Trophoblast cell (in vitro differentiated cells and primary cell): ENCODE measurements around the gene DPP8.
A peak's percentile ranks its signal among the peaks of the same experiment; 100 is the strongest.

Source experiments
- DNase-seq, 2 donors: peaks; one replicate each; pipeline ENCODE4 v3.0.0-alpha.2; 2016
- H2AFZ ChIP-seq: 2 replicates; pipeline ENCODE4 v1.6.1; 2013; ENCODE audit warnings: low read length, moderate library complexity, mild to moderate bottlenecking; ENCODE audit not compliant: insufficient read depth, poor library complexity
- H2AK5ac ChIP-seq: 2 replicates; pipeline ENCODE4 v1.6.1; 2013; ENCODE audit warnings: mild to moderate bottlenecking, low read length
- H2BK120ac ChIP-seq: 2 replicates; pipeline ENCODE4 v1.6.1; 2013; ENCODE audit warnings: low read length, mild to moderate bottlenecking, moderate library complexity; ENCODE audit not compliant: insufficient read depth, poor library complexity
- H2BK12ac ChIP-seq: 2 replicates; pipeline ENCODE4 v1.6.1; 2013; ENCODE audit warnings: mild to moderate bottlenecking, low read length, moderate library complexity
- H2BK5ac ChIP-seq: 2 replicates; pipeline ENCODE4 v1.6.1; 2013; ENCODE audit warnings: low read length, low read depth, moderate library complexity, mild to moderate bottlenecking; ENCODE audit not compliant: poor library complexity
- H3K14ac ChIP-seq: 2 replicates; pipeline ENCODE4 v1.6.1; 2013; ENCODE audit warnings: mild to moderate bottlenecking, low read length
- H3K18ac ChIP-seq: 2 replicates; pipeline ENCODE4 v1.6.1; 2013; ENCODE audit warnings: mild to moderate bottlenecking, low read length
- H3K23ac ChIP-seq: 2 replicates; pipeline ENCODE4 v1.6.1; 2013; ENCODE audit warnings: low read length
- H3K27ac ChIP-seq: 2 replicates; pipeline ENCODE4 v1.5.1; 2013; ENCODE audit warnings: low read depth, mild to moderate bottlenecking, inconsistent platforms, low read length, moderate library complexity
- H3K27me3 ChIP-seq: 2 replicates; pipeline ENCODE4 v1.6.1; 2013; ENCODE audit warnings: inconsistent platforms, mild to moderate bottlenecking, low read length, moderate library complexity; ENCODE audit not compliant: insufficient read depth
- H3K36me3 ChIP-seq, 2 experiments: 1 replicate in 1 of 2; 2 replicates in 1 of 2; pipeline ENCODE4 v1.6.1; 2013; ENCODE audit warnings: low read length in 2 of 2, mild to moderate bottlenecking in 2 of 2, moderate library complexity in 1 of 2; ENCODE audit not compliant: insufficient read depth in 2 of 2, control insufficient read depth in 1 of 2
- H3K4ac ChIP-seq: 2 replicates; pipeline ENCODE4 v1.6.1; 2013; ENCODE audit warnings: low read depth, mild to moderate bottlenecking, low read length, moderate library complexity
- H3K4me1 ChIP-seq, 2 experiments: 1 replicate in 1 of 2; 2 replicates in 1 of 2; pipeline ENCODE4 v1.6.1; 2013; ENCODE audit warnings: low read length in 2 of 2, mild to moderate bottlenecking in 2 of 2, moderate library complexity in 1 of 2; ENCODE audit not compliant: insufficient read depth in 2 of 2, control insufficient read depth in 1 of 2
- H3K4me2 ChIP-seq: 2 replicates; pipeline ENCODE4 v1.6.1; 2013; ENCODE audit warnings: inconsistent platforms, mild to moderate bottlenecking, low read length, moderate library complexity
- H3K4me3 ChIP-seq: 2 replicates; pipeline ENCODE4 v1.5.1; 2013; ENCODE audit warnings: mild to moderate bottlenecking, low read depth, low read length, inconsistent platforms
- H3K79me1 ChIP-seq: one replicate; pipeline ENCODE4 v1.6.1; 2013; ENCODE audit warnings: low read length
- H3K79me2 ChIP-seq: 2 replicates; pipeline ENCODE4 v1.6.1; 2013; ENCODE audit warnings: low read length, mild to moderate bottlenecking; ENCODE audit not compliant: control insufficient read depth, insufficient read depth, poor library complexity
- H3K9ac ChIP-seq: 2 replicates; pipeline ENCODE4 v1.6.1; 2013; ENCODE audit warnings: mild to moderate bottlenecking, low read length
- H3K9me3 ChIP-seq: 2 replicates; pipeline ENCODE4 v1.6.1; 2013; ENCODE audit warnings: low read depth, mild to moderate bottlenecking, control low read depth, inconsistent platforms, low read length; ENCODE audit not compliant: insufficient read depth
- H4K12ac ChIP-seq: 2 replicates; pipeline ENCODE4 v1.6.1; 2013; ENCODE audit warnings: low read depth, mild to moderate bottlenecking, low read length, moderate library complexity
- H4K8ac ChIP-seq: 2 replicates; pipeline ENCODE4 v1.6.1; 2013; ENCODE audit warnings: low read depth, mild to moderate bottlenecking, low read length, moderate library complexity
- H4K91ac ChIP-seq: one replicate; pipeline ENCODE4 v1.6.1; 2013; ENCODE audit warnings: low read depth, mild to moderate bottlenecking, low read length, moderate library complexity
- WGBS: extraction: QIAGEN DNeasy Blood & Tissue Kit; methylation state at CpG from one replicate; pipeline ENCODE4 v1.1.7; 2013; ENCODE audit warnings: missing lambda C conversion rate; ENCODE audit not compliant: insufficient read length, insufficient coverage; ENCODE audit errors: extremely low coverage; 5-methylcytosine and 5-hydroxymethylcytosine counted together

Gene DPP8

DNA sequence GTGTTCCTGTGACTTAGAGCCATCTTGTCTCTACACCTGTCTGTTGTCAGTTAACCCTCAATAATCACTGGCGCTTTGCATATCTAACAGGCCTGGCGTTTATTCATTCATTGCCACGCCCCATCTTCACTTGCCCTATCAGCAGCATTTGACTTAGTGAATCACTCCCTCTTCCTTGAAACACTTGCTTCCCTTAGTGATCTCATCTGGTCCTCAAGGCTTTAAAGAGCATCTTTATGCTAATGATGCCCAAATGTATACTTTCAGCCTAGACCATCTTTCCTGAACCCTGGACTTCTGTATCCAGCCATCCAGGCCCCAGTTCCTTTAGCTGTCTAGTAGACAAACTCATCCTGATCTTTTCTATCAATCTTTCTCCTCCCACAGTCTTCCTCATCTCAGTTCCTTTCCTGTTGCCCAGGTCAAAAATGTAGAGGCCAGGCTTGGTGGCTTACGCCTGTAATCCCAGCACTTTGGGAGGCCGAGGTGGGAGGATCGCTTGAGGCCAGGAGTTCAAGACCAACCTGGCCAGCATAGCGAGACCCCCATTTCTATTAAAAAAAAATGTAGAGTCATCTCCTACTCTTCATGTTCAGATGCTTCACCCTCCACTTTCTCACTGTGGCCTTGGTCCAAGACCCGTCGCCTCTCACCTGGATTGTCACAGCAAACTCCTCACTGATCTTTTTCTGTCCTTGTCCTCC lies 93.4 kb downstream of the DPP8 start:
- Histone ChIP-seq H3K79me1 (peaks cover 4% of the 10 kb centered on the region), H3K9ac (no peak overlapping the region), H2BK120ac (no peak overlapping the region), H3K27me3 (peaks cover 14% of the 10 kb centered on the region), H3K4ac (no peak overlapping the region), H2AK5ac (no peak overlapping the region), H3K4me2 (no peak overlapping the region), H4K8ac (no peak overlapping the region), H4K91ac (no peak overlapping the region), H2BK12ac (no peak overlapping the region), H3K27ac (no peak overlapping the region), H2BK5ac (no peak overlapping the region), H4K12ac (no peak overlapping the region), H3K36me3 (no peaks in the 10 kb centered on the region), H3K18ac (no peak overlapping the region), H3K9me3 (no peaks in the 10 kb centered on the region), H3K4me1 (peaks cover 16 to 20% of the 10 kb centered on the region in 2 experiments), H3K4me3 (no peak overlapping the region), H3K14ac (no peak overlapping the region), H2AFZ (no peak overlapping the region), H3K23ac (no peak overlapping the region), H3K79me2 (no peaks in the 10 kb centered on the region)
- no CpG with 5 or more reads among the region's 9 CpGs for WGBS
- DNase-seq, result no peak

- peak overlapping the region; percentile 9 for H4K12ac ChIP-seq
- no peak overlapping the region for H2BK12ac ChIP-seq
- DNase-seq, result peak in 1 of 2 donors; percentile 15
- peak overlapping the region; percentile 58 for H3K4me3 ChIP-seq
- H3K4me2 ChIP-seq, result peak overlapping the region; percentile 93
- peak overlapping the region; percentile 22 for H4K8ac ChIP-seq
- H4K91ac ChIP-seq, result peak overlapping the region; percentile 2
- no CpG with 5 or more reads among the region's 28 CpGs for WGBS
- no peaks in the 10 kb centered on the region for H3K9me3 ChIP-seq
- no peaks in the 10 kb centered on the region for H3K79me2 ChIP-seq
- H3K18ac ChIP-seq, result no peak overlapping the region
- no peaks in the 10 kb centered on the region for H3K36me3 ChIP-seq
- no peak overlapping the region for H3K27ac ChIP-seq
- H3K4me1 ChIP-seq, result peaks cover 16 to 20% of the 10 kb centered on the region in 2 experiments
- H3K27me3 ChIP-seq, result peaks cover 14% of the 10 kb centered on the region
- H3K4ac ChIP-seq, result no peak overlapping the region
- H2AK5ac ChIP-seq, result no peak overlapping the region
- no peak overlapping the region for H2BK5ac ChIP-seq
- no peak overlapping the region for H3K23ac ChIP-seq
- peaks cover 4% of the 10 kb centered on the region for H3K79me1 ChIP-seq
- no peak overlapping the region for H2AFZ ChIP-seq
- H3K14ac ChIP-seq, result no peak overlapping the region
- no peak overlapping the region for H3K9ac ChIP-seq
- no peak overlapping the region for H2BK120ac ChIP-seq
Measured at GRCh38 chr15:65423150-65423975, 94.1 kb downstream of the DPP8 start.

GRCh38 chr15:65421360-65422215 lies 95.9 kb downstream of the DPP8 start:
- no peak overlapping the region for H2BK120ac ChIP-seq
- peak overlapping the region; percentile 93 for H3K4me2 ChIP-seq
- H3K27ac ChIP-seq, result peak overlapping the region; percentile 6
- peaks cover 4% of the 10 kb centered on the region for H3K79me1 ChIP-seq
- H2BK5ac ChIP-seq, result no peak overlapping the region
- peak overlapping the region; percentile 42 for H4K91ac ChIP-seq
- no peak overlapping the region for H3K4ac ChIP-seq
- H3K79me2 ChIP-seq, result no peaks in the 10 kb centered on the region
- peak overlapping the region; percentile 13 for H4K12ac ChIP-seq
- no peak overlapping the region for H2AK5ac ChIP-seq
- no peak overlapping the region for H3K23ac ChIP-seq
- H3K4me1 ChIP-seq, result peaks cover 16 to 23% of the 10 kb centered on the region in 2 experiments
- peak overlapping the region; percentile 13 for H4K8ac ChIP-seq
- H2AFZ ChIP-seq, result peak overlapping the region; percentile 21
- H2BK12ac ChIP-seq, result no peak overlapping the region
- H3K9ac ChIP-seq, result peak overlapping the region; percentile 47
- peak overlapping the region; percentile 37 for H3K14ac ChIP-seq
- peak in 1 of 2 donors; percentile 17 for DNase-seq
- H3K18ac ChIP-seq, result peak overlapping the region; percentile 8
- no CpG with 5 or more reads among the region's 39 CpGs for WGBS
- H3K9me3 ChIP-seq, result no peaks in the 10 kb centered on the region
- peaks cover 14% of the 10 kb centered on the region for H3K27me3 ChIP-seq
- H3K4me3 ChIP-seq, result peak overlapping the region; percentile 77
- H3K36me3 ChIP-seq, result no peaks in the 10 kb centered on the region

DNA sequence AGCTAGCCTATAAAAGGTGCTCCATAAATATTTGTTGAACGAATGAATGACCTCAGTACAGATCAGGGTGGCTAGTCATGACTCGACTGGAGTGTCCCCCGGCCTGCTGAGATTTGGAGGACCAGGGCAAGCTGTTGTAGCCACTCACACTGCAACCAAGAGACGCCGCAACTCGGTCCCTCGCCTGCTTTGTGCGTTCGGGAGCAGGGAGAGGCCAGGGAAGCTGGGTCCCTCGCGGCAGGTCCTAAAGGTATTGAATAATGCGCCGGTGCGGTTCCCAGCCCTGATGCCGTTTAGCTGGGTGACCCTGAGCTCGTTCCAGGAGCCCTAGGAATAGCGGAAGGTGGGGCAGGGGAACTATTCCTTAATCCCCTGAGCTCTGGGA lies 96.5 kb downstream of the DPP8 start:
- Histone ChIP-seq H3K18ac (no peak overlapping the region), H2AK5ac (no peak overlapping the region), H3K9me3 (no peaks in the 10 kb centered on the region), H3K79me1 (peaks cover 4% of the 10 kb centered on the region), H2AFZ (peak overlapping the region; percentile 17), H4K91ac (no peak overlapping the region), H3K4me3 (peak overlapping the region; percentile 26), H3K79me2 (no peaks in the 10 kb centered on the region), H2BK120ac (no peak overlapping the region), H3K14ac (no peak overlapping the region), H3K36me3 (no peaks in the 10 kb centered on the region), H2BK5ac (no peak overlapping the region), H3K27ac (no peak overlapping the region), H2BK12ac (peak overlapping the region; percentile 23), H3K4me2 (peak overlapping the region; percentile 93), H4K8ac (no peak overlapping the region), H3K4me1 (peaks cover 16 to 23% of the 10 kb centered on the region in 2 experiments), H3K4ac (no peak overlapping the region), H3K23ac (no peak overlapping the region), H4K12ac (peak overlapping the region; percentile 3), H3K27me3 (peaks cover 14% of the 10 kb centered on the region), H3K9ac (no peak overlapping the region)
- WGBS, result no CpG with 5 or more reads among the region's 17 CpGs
- DNase-seq, result no peak
